22Rv1 (cell line): ENCODE data around the gene KIF26B.

Source experiments
- CTCF ChIP-seq: fragments of 450-650 bp; IDR thresholded peaks from 2 replicates; pipeline ENCODE4 v1.5.1; 2017; ENCODE audit warnings: mild to moderate bottlenecking
- ZFX ChIP-seq: fragments of 450-650 bp; IDR thresholded peaks from 2 replicates; pipeline ENCODE4 v1.6.1; 2017; ENCODE audit warnings: antibody characterized with exemption, borderline replicate concordance

GRCh38 chr1:245118806-245119205 is 36.0 kb upstream of the KIF26B start:
- TF ChIP-seq CTCF: no peak
- no peak for TF ChIP-seq ZFX
